Stimulated activated CD4-positive, alpha-beta T cell treated with anti-CD3 and anti-CD28 coated beads, TNF-alpha, amount 100 ng/mL, for 1 hour (primary cell): Measurements from ENCODE around the gene ARL6IP1.
"Not testable (repeated sequence)": the region's sequence is repeated elsewhere in the genome, so short reads cannot be mapped to it uniquely, and the experiment has no call there.

ENCODE experiments used
- DNase-seq, 3 donors: peaks; one replicate each; pipeline ENCODE4 v3.0.0-alpha.2; 2020; ENCODE audit warnings: low read depth in 3 of 3, low spot score in 1 of 3

Gene ARL6IP1

DNA sequence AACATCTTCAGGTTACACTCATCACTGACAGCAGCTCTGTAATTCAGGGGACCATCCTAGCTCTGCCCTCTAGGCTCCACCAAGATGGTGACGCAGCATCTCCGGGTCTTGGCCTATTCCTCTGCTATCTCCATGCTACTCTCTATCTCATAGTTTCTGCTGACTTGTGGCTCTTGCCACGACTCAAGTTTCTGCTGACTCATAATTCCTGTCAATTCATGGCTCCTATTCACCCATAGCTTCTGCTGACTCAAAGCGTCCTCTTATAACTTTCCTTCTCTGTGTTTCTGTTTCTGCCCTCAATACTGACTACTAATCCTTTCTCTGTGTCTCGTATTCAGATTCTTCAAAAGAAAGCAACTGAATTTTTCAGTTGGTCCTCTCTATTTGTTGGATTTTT is 38.6 kb downstream of the ARL6IP1 start:
- DNase-seq: not testable (repeated sequence)

DNA sequence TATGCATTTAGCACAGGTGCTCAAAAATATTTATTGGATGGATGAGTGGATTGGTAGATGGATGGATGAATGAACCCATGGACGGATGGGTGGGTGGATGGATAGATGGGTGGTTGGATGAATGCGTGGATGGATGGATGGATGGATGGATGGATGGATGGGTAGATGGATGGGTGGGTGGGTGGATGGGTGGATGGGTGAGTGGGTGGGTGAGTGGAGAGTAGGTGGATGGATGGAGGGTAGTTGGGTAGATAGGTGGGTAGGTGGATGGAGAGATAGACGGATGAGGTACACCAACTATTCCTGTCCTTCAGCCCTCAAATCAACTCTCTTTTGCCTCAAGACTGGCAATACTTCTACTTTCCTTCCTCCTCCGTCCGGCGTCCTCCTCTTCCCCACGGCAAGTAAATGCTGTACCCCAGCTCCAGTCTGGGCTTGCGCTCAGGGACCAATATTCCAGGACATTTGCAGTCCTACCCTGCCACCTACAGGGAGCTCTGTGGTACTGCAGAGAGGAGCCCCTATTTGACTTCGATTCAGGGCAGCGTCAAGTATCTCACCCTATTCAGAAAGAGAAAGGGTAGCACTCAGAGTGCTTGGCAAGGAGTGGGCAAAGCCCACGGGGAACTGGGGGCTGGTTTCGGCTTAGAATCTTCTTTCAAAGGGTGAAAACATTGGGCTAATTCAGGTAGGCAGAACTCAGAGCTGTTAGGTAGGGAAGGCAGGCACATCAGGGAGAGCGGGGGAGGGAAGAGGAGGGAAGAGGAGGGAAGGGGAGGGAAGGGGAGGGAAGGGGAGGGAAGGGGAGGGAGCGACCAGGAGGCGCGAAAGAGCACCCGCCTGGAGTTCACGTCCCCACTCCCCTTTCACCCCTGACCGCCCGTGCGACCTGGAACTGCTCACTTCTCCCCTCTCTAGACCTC is 41.5 kb downstream of the ARL6IP1 start:
- peak in 2 of 3 donors; percentile 12 to 21 for DNase-seq

DNA sequence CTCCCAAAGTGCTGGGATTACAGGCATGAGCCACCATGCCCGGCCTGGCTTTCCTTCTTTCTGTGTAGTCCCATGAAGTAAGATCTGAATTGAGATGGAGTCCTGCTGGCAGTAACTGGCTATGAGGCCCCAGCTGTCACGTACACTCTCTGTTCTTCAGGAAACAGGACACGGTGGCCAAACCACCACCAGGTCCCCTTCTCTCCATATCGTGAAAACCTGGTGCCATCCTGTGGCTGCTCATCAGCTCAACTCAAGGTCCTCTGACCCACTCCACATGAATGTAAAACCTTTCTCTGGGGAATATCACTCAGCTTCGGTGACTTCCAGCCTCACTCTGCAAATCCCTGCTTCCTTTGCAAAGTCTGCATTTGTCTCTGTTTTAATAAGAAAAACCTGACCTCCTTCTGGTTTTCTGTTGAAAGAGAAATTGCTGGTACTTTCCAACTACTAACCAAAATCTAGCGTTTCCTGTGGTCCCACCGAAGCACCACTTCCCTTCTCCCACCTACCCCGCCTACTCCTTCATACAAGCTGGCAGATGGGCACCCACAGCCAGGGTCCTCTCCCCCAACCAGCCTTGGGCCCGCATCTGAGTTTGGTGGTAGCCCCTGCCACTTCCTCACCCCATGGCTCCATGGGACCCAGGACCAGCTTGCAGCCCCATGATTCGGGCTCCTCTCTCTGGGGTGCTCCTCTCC is 43.2 kb downstream of the ARL6IP1 start:
- not testable (repeated sequence) for DNase-seq

DNA sequence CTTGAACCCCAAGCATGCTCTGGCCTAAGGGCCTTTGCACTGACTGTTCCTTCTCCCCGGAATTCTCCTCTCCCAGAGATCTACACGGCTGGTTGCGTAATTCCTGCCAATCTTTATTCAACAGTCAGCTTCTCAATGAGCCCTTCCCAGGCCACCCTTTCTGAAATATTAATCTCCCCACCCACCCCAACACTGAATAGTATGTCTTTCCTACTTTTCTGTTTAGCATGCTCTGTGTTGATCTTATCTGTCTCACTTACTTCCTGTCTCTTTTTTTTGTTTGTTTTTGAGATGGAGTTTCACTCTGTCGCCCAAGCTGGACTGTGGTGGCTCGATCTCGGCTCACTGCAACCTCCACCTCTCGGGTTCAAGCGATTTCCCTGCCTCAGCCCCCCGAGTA is 44.7 kb downstream of the ARL6IP1 start:
- DNase-seq: not testable (repeated sequence)

DNA sequence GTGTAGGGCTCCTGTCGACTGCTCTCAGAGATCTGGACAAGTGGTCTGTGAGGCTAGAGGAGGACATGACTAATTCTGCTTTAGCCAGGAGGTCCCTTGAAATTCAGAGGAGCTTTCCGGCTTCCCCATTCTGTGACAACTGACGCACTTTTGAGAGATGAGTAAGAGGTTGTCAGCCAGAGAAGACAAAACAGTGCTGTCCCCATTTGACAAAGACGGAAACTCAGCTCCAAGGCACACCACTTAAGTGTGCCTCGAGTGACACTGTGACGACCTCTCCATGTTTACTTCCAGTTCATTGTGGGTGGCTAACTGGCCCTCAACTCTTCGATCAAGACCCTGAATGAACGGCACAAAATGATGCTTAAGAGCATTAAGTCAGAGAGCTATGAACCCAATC is 58.5 kb downstream of the ARL6IP1 start:
- DNase-seq: not testable (repeated sequence)
